Effector CD4-positive, alpha-beta T cell (primary cell): Measurements from ENCODE around the gene DUSP8.

Experiments
- DNase-seq: peaks from one replicate; pipeline ENCODE4 v3.0.0-alpha.2; 2020

Gene DUSP8

DNA sequence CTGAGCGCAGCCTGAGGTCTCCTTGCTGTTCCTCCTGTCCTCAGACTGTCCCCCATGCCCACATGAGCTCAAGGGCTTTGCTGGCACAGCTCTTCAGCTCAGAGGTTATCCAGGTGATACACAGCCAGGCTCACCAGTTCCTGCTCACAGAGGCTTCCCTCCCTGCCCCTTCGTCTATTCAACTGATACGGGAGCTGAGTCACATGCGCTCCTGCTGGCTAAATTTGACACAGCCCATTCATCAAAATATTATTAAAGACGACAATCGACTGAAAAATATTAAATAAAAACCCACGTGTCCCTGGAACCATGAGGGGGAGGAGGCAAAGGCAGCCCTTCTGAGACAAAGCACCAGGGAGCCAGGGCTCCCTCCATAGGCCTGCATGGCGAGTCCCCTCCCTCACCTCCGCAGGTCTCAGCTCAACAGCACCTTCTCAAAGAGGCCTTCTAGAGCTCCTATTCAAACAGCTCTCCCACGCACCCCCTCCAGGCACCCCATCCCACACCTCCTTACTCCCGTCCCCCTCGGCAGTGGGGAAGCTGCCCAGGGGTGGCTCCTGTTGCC lies 40.5 kb downstream of the DUSP8 start:
- DNase-seq, result no peak

DNA sequence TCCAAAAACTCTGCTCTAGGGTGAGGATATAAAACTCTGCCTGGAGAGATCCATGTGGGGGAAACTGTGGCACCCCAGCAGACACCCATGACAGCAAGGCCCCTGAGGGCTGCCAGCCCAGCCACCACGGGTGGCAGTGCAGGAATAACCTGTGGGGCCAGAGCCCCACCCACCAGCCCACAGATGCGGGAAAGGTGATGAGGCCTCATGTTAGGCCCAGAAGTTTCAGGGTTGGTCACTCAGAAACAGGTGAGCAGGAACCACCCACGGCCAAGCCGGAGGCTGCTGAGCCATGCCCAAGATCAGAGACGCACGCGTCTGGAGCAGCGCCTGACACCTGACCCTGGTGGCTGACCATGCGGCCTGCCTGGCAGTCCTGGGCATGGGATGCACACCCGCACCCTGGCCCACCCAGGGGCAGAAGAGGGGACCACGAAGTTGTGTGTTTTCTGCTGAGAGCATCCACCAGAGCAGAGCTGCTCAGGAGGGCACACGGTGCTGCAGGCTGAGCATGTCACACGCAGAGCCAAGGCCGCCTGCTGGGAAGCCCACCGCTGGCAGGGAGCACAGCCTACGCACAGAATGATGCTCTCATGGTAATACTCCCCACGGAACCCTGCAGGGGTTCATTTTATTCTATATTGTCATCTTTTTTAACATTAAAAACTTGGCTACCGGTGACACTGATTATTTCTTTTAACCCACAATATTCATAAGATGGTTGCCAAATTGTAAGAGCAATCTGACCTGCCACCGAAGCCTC lies 41.2 kb downstream of the DUSP8 start:
- DNase-seq, result no peak

DNA sequence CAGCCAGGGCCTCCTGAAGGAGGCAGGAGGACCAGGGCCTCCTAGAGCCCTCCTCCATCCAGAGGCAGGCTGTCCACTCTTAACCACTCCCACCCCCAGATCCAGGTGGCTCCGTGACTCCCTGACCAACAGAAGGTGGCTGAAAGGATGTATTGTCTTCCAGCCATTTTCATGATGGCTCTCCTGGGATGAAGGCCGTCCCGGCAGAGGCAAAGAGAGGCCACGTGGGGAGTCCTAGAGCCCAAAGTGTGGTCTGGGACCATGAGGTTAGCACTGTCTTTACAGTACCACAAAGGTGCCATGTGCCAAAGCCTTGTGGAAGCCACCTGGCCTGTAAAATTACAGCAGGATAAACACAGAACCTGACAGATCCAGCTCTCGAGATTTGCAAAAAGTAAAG lies 42.3 kb downstream of the DUSP8 start:
- DNase-seq, result no peak

DNA sequence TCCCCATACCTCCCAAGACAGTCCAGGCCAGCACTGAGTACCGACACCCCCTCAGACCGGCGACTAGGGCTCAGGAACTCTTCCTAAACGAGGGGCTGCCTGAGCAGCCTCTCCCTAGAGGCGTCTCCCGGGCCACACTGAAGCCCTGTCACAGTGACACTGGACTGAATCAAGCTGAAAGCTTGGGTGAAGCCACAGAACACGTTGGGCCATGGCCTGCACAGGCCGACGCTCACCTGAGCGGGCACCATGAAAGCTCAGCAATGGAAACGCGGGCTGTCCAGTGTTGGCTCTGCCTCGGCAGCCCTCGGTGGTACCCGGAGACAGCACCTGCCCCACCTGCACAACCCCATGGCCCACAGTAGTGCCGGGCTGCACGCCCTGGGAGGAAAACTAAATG lies 42.8 kb downstream of the DUSP8 start:
- no peak for DNase-seq

DNA sequence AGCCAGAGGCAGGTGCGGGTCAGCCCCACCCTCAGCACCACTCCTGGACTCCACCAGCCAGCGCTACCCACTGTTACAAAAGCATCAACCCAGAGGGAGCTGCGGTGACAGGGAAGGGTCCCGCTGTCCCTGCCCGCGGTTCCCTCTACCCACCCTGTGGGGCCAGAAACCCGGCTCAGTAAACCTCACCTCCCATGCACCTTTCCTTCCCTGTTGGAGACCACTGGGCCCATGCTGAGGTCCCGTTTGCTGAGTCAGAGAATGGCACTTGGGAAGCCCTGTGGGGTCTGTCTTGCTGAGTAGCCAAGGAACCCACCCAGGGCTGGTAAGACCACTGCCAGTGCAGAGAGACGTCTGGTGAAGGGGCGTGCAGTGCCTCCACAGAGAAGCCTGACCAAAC lies 43.4 kb downstream of the DUSP8 start:
- no peak for DNase-seq

DNA sequence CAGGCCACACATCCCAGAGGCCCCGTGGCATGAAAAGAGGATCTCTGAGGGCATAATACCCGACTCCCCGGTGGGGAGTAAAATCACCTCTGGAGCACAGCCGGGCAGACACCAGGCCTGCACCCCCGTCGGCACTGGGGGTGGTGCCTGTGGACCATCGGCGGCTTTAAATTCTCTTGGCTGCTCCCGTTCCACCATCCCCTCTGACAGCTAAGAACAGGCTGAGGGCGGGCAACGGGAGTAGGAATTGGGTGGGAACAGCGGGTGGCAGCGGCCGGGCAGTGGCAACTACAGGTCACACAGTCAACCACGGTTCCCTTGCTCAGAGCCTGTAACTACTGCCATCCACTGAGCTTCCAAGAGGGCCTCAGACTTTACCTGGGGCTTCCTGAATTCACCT lies 45.3 kb downstream of the DUSP8 start:
- DNase-seq, result no peak

DNA sequence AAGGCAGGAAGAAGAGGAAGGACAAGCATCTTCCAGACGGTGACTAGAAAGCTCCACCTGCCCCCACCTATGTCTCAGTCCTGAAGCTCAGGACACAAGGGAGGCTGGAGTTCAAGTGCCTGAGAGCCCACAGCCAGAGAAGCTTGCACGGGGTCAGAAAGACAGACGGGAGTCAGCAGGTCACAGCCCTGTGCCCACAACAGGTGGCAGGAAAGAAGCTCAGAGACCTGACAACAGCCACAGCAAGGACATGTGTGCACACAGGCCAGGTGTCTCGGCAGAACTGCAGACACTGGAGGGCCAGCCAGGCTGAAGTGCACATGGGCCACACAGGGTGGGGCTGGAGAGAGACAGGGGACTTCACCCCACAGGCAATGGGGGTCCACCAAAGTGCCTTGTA lies 48.3 kb downstream of the DUSP8 start:
- no peak for DNase-seq

DNA sequence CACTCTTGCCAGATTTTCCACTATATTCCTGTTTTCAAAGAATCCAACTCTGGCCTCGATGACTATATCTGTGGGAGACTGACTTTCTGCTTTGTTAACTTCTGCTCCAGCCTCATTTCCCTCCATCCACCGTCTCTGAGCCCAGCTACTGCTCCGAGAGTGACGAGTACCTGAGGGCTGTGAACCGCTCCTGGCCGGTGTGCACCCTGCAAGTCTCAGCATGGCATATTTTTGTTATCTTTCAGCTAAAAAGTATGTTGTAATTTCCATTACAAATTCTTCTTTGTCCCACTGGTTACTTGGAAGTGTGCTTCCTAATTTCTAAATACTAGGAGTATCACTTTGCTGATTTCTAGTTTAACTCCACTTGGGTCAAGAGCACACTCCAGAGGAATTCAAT lies 49.0 kb downstream of the DUSP8 start:
- no peak for DNase-seq

DNA sequence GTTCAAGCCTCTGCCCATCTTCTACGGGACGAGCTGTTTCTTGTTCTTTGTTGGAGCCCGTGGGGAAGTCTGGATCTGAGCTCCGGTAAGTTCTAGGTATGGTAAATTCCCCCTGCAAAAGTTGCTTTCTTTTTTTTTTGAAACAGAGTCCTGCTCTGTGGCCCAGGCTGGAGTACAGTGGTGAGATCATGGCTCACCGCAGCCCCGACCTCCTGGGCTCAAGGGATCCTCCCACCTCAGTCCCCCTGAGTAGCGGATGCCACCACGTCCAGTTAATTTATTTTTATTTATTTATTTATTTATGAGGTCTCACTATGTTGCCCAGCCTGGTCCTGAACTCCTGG lies 50.0 kb downstream of the DUSP8 start:
- DNase-seq, result no peak

DNA sequence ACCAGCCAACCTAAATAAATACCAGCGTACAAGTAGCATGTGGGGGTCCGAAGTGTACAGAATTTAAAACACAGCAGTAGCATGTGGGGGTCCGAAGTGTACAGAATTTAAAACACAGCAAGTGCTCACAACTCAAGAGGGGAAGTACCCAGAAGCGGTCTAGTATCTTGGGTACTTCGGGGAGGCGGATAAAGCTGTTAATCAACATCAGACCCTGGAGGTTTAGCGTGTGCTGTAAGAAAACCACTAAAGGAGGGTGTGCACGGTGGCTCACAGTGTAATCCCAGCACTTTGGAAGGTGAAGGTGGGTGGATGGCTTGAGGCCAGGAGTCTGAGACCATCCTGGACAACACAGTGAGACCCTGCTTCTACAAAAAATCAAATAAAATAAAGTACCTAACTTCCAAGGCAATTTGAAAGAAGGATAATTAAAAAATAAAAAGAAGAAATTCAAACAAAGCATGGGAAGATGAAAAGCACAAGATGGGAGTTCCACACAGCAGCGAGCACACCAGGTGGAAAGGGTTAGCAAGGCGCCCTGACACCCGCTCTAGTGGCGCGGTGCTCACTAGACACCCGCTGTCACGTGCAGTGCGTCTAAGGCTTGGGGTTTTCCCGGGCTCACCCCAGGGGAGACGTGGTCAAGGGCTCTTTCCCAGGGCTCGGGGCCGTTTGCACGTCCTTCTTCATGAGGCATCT lies 50.5 kb downstream of the DUSP8 start:
- no peak for DNase-seq

DNA sequence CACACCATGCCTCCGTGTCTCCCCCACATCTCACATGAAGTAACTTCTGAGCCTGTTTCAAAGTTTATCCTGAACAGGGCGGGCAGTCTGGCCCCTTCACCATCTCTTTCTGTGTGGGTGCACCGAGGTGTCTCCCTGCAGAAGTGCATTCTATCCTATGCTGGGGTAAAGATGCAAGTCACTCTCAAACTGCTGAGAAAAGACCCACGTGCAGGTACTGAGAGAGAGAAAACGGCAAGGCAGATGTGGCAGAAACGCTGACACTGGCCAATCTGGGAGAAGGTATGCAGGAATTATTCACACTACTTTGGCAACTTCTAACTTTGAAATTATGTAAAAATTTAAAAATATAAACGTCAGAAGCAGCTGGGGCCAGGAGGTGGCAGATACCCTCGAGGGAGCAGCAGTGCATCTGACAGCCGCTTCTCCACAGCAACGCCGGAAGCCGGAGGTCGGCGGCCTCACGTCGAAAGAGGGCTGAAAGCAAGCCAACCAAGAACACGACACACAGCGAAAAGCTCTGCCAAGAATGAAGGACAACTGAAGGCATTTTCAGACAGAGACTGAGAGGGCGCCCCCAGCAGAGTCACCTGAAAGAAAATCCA lies 51.3 kb downstream of the DUSP8 start:
- no peak for DNase-seq

DNA sequence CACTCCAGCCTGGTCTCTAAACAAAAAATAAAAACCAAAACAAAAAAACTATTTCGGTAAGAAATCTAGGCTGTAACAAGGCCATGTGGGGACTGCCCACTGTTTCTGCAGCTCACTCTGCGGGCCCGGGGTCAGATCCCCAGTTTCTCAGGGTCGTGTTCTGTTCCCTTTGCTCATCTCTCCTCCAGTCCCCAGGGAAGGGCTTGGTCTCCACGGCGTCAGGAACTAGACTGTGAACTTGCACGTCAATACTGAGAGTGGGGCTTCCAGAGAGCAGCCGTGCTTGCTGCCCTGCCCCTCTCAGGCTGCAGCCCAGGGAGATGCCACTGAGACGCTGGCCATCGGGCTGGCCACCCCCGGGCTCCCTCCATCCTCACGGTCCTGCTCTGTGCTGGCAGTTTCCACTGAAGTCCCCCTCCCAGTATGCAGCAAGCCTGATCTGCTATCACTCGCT lies 51.8 kb downstream of the DUSP8 start:
- DNase-seq, result no peak

DNA sequence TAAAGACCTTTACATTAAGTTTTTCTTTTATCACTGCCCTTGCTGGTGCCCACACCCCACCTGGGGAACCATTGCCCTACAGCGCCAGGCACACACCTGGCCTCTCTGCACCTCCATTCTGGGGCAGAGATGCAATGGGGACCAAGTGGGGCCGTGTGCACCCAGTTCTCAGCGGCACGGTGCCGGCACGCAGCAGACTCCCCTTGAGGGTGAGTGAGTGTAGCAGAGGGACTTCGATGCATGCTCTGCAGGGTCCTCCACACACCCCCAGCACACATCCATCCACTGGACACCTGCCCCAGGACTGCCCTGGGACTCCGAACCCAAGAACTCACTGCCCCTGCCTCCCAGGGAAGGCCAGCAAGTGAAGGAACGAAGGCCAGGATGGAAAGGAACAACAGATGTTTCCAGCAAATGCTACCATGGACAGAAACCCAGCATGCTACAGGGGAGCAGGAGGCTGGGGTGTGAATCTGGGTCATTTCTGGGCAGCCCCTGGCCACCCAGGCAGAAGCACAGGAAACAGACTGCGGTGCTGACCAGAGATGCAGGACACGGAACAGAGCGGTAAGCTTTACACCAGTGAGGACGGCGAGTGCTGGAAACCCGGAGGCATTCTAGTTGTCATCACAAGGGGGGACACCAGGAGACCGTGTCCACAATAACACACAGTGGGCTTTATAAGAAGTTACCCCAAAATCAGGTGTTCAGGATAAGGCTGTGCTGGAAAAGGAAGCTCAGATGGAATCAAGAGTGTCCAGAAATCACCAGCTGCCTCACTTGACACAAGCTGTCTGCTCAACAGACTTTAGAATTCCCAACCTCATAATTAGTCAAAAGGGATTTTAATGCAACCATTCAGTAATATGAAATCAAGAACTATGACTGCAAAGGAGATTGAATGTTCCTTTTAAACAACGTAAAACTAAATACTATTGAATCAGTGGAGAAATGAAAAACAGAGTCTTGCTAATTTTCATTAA lies 52.8 kb downstream of the DUSP8 start:
- no peak for DNase-seq

DNA sequence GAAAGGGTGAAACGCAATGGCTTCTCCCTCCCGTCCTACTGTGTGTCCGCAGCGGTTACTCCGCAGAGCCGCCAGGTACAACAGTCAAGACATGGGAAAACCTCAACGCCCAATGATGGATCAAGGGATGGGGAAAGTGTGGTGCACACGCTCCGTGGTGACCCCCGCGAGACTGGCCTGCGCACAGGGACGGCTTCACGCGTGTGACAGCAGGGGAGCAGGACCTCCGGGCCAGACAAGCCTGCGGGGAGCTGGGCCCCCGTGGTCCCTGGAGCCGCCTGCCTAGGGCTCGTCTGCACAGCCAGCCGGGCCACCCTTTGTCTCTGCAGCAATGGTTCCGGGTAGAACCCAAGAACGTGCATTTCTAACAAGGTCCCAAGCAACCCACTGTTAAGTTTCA lies 53.8 kb downstream of the DUSP8 start:
- no peak for DNase-seq

DNA sequence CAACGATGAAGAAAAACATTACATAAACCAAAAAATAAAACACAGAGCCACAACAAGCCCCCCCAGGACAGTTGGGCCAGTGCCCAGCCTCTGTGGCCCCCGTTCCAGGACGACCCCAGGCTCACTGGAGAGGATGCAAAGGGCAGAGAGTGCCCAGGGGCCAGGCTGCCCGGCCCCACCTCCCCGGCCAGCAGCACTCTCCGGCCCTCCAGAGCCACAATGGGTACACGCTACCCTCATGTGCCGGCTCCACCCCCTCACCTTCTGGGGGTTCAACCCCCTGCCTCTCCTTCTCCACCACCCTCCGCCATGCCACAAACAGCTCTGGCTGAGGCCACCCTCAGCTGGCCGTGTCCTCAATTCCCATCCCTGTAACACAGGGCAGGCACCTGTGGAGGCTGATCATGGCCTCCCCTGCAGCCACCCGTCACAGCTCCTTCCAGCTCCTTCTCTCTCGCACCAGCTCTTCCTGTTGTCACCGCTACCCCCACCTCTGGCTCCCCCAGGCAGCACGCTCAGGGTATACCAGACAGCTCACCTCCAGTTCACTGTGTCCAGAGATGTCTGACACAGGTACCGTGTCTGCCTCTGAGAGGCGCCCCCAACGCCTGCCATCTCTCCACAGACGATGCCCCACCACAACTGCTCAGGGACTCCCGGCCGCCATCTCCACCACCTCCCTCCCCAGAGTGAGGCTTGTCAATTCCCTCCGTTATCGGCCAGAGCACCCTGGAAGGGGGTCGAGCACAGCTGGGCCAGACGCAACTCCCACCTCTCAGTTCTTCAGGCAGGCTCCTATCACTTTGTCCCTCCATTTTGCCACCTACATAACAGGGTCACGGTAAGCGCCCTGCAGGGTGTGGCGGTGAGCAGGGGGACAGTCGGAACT lies 54.7 kb downstream of the DUSP8 start:
- no peak for DNase-seq

DNA sequence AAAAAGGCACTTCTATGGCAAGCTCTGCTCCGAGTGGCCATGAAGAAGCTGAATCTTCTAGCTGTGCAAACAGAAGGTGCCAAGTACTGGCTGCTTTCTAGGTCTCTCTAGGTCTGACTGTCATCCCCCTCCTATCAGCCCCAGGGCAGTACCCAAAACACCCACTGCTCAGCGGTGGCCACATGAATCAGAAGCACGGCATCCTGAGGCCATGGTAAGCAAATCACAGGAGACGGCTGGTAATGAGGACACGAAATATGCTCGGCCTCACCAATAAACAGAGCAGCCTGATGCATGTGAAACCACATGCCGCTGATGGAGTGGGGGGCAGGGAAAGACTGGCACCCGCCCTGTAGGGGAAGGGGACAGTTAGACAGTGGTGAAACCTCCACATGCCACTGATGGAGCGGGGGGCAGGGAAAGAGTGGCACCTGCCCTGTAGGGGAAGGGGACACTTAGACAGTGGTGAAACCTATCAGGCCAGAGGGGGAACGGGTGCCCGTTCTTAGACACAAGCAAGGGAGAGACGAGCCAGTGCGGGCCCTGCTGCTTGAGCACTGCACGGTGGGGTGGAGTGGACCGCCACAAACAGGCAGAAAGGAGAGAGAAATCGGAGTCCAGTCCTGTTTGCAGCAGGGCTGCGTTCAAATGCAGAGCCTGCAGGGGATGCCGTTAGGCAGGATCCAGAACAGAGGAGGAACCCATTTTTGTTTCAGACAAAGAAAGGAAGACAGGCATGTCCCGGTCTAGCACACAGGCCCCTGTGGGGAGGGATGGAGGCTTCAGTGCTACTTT lies 55.6 kb downstream of the DUSP8 start:
- DNase-seq, result no peak

DNA sequence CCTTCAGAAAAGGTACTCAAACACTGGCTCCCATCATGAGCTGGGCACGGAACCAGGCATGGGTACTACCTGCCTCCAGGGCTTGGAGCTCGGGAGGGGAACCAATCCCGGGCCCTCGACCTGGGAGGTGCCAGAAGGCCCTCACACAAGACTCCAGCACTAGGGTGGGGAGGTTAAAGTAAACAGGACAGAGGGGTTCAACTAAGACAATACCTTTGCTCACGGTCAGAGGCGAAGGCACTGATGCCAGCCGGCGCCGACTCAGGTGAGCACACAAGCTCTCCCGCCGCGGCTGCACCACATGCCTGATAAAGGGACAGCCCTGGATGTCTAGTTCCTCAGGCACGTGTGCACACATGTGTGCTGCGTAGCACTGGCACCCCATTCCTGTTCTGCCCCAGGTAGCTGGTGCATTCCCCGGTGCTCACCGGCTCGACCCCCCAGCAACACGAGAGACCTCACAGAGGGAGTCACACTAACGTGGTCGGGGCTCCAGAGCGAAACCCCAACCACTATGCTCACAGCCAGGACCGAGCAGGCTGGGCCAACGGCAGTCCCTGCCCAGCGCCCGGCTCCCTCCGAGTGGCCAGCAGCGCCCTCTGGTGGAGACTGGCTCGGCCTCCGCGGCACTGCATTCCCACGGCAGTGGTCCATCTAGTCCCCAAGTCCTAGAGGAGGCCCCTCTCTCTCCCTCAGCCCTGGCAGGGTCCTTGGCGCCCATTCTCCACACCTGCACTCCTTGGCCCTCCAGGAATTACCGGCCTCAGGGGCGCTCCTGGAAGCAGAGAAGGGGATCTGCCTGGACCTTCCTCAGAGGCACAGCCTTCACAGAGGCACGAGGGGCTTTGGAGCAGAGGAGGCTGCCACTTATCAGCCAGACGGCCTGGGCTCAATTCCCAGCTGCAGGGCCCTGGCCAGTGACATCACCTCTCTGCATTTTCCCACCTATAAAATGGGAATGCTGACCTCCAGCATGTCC lies 56.7 kb downstream of the DUSP8 start:
- peak; percentile 71 for DNase-seq

DNA sequence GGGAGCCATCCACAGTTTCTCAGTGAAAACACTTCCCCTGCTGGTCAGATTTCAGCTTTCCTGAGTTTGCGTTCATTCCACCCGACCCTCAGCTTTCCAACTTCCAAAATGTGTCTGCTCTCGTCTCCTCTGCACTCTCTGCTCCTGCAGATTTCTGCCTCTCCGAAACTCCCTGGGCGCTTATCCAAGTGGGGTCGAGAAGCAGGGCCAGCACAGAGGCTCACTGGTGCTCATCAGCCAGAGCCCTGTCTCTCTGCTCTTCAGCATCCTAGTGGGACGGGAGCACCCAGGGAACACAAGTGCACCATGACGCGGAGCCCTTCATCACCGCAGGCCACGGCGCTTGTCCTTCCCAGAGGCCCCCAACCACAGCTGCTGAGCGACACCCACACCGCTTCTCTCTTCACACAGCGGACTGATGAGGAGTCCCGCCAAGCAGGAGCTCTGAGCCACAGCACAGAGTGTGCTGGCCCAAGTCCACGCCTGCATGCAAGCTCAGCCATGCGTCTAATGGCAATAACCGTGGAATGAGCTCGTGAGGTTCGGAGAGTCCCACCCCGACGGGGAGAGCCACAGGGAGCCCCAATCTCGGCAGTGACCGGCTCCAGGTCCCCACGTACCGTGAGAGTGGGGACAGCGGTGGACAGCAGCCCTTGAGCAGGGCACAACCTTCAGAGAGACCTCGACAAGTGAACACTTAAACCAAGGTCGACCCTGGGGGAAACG lies 57.6 kb downstream of the DUSP8 start:
- no peak for DNase-seq
